GM12878 (cell line): ENCODE measurements around the gene ZNF543. TPM values are rescaled to one million over a fixed set of nuclear protein-coding genes. Genes with fewer than 3 reads are reported as not detected.

ENCODE experiments used
- ATAC-seq: fragments of 200-7000 bp; cut with Tn5 transposase; 3 replicates; pipeline ENCODE4 v1.9.1; 2020; ENCODE audit warnings: mild to moderate bottlenecking, moderate library complexity
- BruUV-seq: library from RNA; stranded (reverse); fragments of 400-500 nt; replicated peaks from 2 replicates; lab custom pipeline; 2021; lab: Mats Ljungman, UMichigan
- CTCF ChIA-PET: fragments of 300-600 bp; sonication (Branson Sonifier 250); formaldehyde crosslinking; extraction: SDS; loops from one replicate; lab custom pipeline; 2021; ENCODE audit warnings: inconsistent platforms; lab: Yijun Ruan, JAX
- POLR2A ChIA-PET: fragments of 350-600 bp; formaldehyde crosslinking; extraction: SDS; loops from one replicate; lab custom pipeline; 2021; ENCODE audit warnings: inconsistent platforms; lab: Charles Lee
- RAD21 ChIA-PET: fragments of 300-600 bp; sonication (Branson Sonifier 250); formaldehyde crosslinking; loops from one replicate; lab custom pipeline; 2023; ENCODE audit warnings: antibody characterized with exemption; ENCODE audit not compliant: unreplicated experiment; lab: Charles Lee
- SMC1A ChIA-PET: fragments of 300-600 bp; sonication (Branson Sonifier 250); formaldehyde crosslinking; loops from one replicate; lab custom pipeline; 2023; ENCODE audit not compliant: unreplicated experiment, uncharacterized antibody; lab: Charles Lee
- DNase-seq: peaks from one replicate; pipeline ENCODE4 v3.0.0-alpha.2; 2011; ENCODE audit warnings: low read depth, low spot score
- FAIRE-seq: peaks from 3 replicates; lab custom pipeline; 2011; peaks lifted over from hg19 to GRCh38; lab: Jason Lieb, UNC
- H2AFZ ChIP-seq: 2 replicates; pipeline ENCODE4 v1.6.0; 2011; ENCODE audit warnings: low read depth, low read length, control low read depth; ENCODE audit not compliant: control insufficient read depth
- H3K27ac ChIP-seq: 2 replicates; pipeline ENCODE4 v1.5.1; 2011; ENCODE audit warnings: control low read depth; ENCODE audit not compliant: control insufficient read depth, insufficient read depth
- H3K27me3 ChIP-seq, 2 experiments: replicated peaks in 1 of 2; 2 replicates each; pipeline versions ENCODE4 v1.6.0 to v1.6.1; 2011; ENCODE audit warnings: low read length in 1 of 2; ENCODE audit not compliant: control insufficient read depth in 2 of 2, insufficient read depth in 2 of 2
- H3K36me3 ChIP-seq, 2 experiments: 2 replicates each; pipeline ENCODE4 v1.5.1; 2011; ENCODE audit warnings: low read length in 1 of 2; ENCODE audit not compliant: control insufficient read depth in 2 of 2, insufficient read depth in 2 of 2
- H3K4me1 ChIP-seq: 2 replicates; pipeline ENCODE4 v1.6.1; 2011; ENCODE audit warnings: mild to moderate bottlenecking, low read length, moderate library complexity, mixed read lengths; ENCODE audit not compliant: control insufficient read depth, insufficient read depth
- H3K4me2 ChIP-seq: 2 replicates; pipeline ENCODE4 v1.6.0; 2011; ENCODE audit warnings: control low read depth; ENCODE audit not compliant: control insufficient read depth, insufficient read depth
- H3K4me3 ChIP-seq: fragments of 200-600 bp; sonication (generic); 2 replicates; pipeline ENCODE4 v1.5.1; 2016
- H3K79me2 ChIP-seq: 2 replicates; pipeline ENCODE4 v1.6.0; 2011; ENCODE audit warnings: low read length; ENCODE audit not compliant: control insufficient read depth, insufficient read depth
- H3K9ac ChIP-seq: 2 replicates; pipeline ENCODE4 v1.8.0; 2011; ENCODE audit warnings: low read length, control low read depth, mixed read lengths; ENCODE audit not compliant: control insufficient read depth, insufficient read depth
- H3K9me3 ChIP-seq: replicated peaks from 3 replicates; pipeline ENCODE4 v1.5.1; 2011; ENCODE audit warnings: mild to moderate bottlenecking, low read length; ENCODE audit not compliant: control insufficient read depth, insufficient read depth
- H4K20me1 ChIP-seq: 2 replicates; pipeline ENCODE4 v1.6.0; 2011; ENCODE audit not compliant: control insufficient read depth, insufficient read depth
- ATF2 ChIP-seq: IDR thresholded peaks from 2 replicates; pipeline ENCODE4 v1.6.1; 2012; ENCODE audit warnings: low read length, inconsistent platforms
- BACH1 ChIP-seq: fragments of 450-650 bp; IDR thresholded peaks from 2 replicates; pipeline ENCODE4 v1.6.1; 2017; ENCODE audit warnings: mild to moderate bottlenecking, borderline replicate concordance
- BCLAF1 ChIP-seq: fragments of 450-650 bp; IDR thresholded peaks from 2 replicates; pipeline ENCODE4 v1.6.1; 2017; ENCODE audit warnings: antibody characterized with exemption, mild to moderate bottlenecking, moderate library complexity
- IKZF1 ChIP-seq: fragments of 450-650 bp; conservative IDR thresholded peaks from 2 replicates; pipeline ENCODE4 v1.6.1; 2017; ENCODE audit warnings: antibody characterized with exemption, mild to moderate bottlenecking
- RBBP5 ChIP-seq: fragments of 200-600 bp; sonication (generic); conservative IDR thresholded peaks from 2 replicates; pipeline ENCODE4 v1.6.1; 2016
- RUNX3 ChIP-seq: IDR thresholded peaks from 2 replicates; pipeline ENCODE4 v1.6.1; 2012; ENCODE audit warnings: low read length, inconsistent platforms
- SREBF2 ChIP-seq: IDR thresholded peaks from 2 replicates; pipeline ENCODE4 v1.6.1; 2012; ENCODE audit warnings: mild to moderate bottlenecking, low read length
- USF1 ChIP-seq: IDR thresholded peaks from 2 replicates; pipeline ENCODE4 v1.6.1; 2011; ENCODE audit warnings: borderline replicate concordance, low read depth, mild to moderate bottlenecking, moderate library complexity, mixed read lengths, low read length; ENCODE audit not compliant: insufficient read depth; ENCODE audit errors: extremely low read length
- ZNF24 ChIP-seq: fragments of 450-650 bp; IDR thresholded peaks from 2 replicates; pipeline ENCODE4 v1.6.1; 2017; ENCODE audit warnings: antibody characterized with exemption, mild to moderate bottlenecking
- ZNF622 ChIP-seq: fragments of 450-650 bp; IDR thresholded peaks from 2 replicates; pipeline ENCODE4 v1.6.1; 2017; ENCODE audit warnings: mild to moderate bottlenecking, inconsistent platforms
- WGBS: methylation state at CpG from one replicate; pipeline ENCODE4 v1.1.6; 2016; ENCODE audit warnings: low lambda C conversion rate; ENCODE audit not compliant: insufficient replicate concordance, insufficient coverage; ENCODE audit errors: missing lambda C conversion rate; 5-methylcytosine and 5-hydroxymethylcytosine counted together
- in situ Hi-C: fragments of 300-500 bp; cut with MboI; formaldehyde crosslinking; loops from 9 replicates; pipeline ENCODE4 v1.14.3; 2018; ENCODE audit warnings: mixed read lengths
- intact Hi-C: fragments of 100-400 bp; cut with micrococcal nuclease; formaldehyde crosslinking; loops from one replicate; pipeline ENCODE4 v1.14.2; 2022; ENCODE audit not compliant: unreplicated experiment
- polyA plus RNA-seq, 11 experiments: library from polyadenylated mRNA; depleted of rRNA in 4 of 11; unstranded in 6 of 11; stranded (reverse) in 5 of 11; fragments of >200 nt; fragmentation: Nextera tagmentation in 4 of 11; fragmentation: Illumina TruSeq in 1 of 11; extraction: Ambion mirVana in 4 of 11; extraction: Trizol in 1 of 11; gene quantifications; 1 replicate in 1 of 11; 2 replicates in 10 of 11; pipeline versions ENCODE4 v1.2.1 to v1.2.3, GENCODE V29; 2011 to 2016; ENCODE audit warnings: inconsistent platforms in 2 of 11, missing spikeins in 2 of 11, low read depth in 1 of 11
- total RNA-seq, 4 experiments: library from RNA; depleted of rRNA in 3 of 4; stranded (reverse); fragments of >200 nt in 3 of 4; fragmentation: Illumina TruSeq in 1 of 4; extraction: Trizol in 1 of 4; gene quantifications; 2 replicates each; pipeline versions ENCODE4 v1.2.1 to v1.2.3, GENCODE V29; 2013 to 2021
- TF ChIP-seq, protein P1 (sequence below): fragments of 450-650 bp; IDR thresholded peaks from 2 replicates; pipeline ENCODE4 v1.6.1; 2018; ENCODE audit warnings: borderline replicate concordance, mild to moderate bottlenecking; ENCODE audit not compliant: partially characterized antibody
- TF ChIP-seq, protein P2 (sequence below): IDR thresholded peaks from 2 replicates; pipeline ENCODE4 v1.6.1; 2012; ENCODE audit warnings: low read depth, low read length, improper control_type of control experiment
- TF ChIP-seq, protein P3 (sequence below): fragments of 450-650 bp; IDR thresholded peaks from 2 replicates; pipeline ENCODE4 v1.6.1; 2017; ENCODE audit warnings: borderline replicate concordance

The ZNF543 gene
- total and polyA plus RNA-seq, 10 of the 15 experiments (the other 5 are each of a cell fraction or from before 2014, with no cell fraction given): 0.53 to 9.0 (median 3.5) TPM

DNA sequence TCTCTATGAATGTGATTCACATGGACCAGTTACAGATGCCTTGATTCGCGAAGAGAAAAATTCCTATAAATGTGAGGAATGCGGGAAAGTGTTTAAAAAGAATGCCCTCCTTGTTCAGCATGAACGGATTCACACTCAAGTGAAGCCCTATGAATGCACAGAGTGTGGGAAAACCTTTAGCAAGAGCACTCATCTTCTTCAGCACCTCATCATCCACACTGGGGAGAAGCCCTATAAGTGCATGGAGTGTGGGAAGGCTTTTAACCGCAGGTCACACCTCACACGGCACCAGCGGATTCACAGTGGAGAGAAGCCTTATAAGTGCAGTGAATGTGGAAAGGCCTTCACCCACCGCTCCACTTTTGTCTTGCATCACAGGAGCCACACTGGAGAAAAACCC lies 7.7 kb downstream of the ZNF543 start (continued):
- TF ChIP-seq, protein P1, sequence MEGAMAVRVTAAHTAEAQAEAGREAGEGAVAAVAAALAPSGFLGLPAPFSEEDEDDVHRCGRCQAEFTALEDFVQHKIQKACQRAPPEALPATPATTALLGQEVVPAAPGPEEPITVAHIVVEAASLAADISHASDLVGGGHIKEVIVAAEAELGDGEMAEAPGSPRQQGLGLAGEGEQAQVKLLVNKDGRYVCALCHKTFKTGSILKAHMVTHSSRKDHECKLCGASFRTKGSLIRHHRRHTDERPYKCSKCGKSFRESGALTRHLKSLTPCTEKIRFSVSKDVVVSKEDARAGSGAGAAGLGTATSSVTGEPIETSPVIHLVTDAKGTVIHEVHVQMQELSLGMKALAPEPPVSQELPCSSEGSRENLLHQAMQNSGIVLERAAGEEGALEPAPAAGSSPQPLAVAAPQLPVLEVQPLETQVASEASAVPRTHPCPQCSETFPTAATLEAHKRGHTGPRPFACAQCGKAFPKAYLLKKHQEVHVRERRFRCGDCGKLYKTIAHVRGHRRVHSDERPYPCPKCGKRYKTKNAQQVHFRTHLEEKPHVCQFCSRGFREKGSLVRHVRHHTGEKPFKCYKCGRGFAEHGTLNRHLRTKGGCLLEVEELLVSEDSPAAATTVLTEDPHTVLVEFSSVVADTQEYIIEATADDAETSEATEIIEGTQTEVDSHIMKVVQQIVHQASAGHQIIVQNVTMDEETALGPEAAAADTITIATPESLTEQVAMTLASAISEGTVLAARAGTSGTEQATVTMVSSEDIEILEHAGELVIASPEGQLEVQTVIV: no peak
- TF ChIP-seq SREBF2 (no peak), USF1 (no peak)

DNA sequence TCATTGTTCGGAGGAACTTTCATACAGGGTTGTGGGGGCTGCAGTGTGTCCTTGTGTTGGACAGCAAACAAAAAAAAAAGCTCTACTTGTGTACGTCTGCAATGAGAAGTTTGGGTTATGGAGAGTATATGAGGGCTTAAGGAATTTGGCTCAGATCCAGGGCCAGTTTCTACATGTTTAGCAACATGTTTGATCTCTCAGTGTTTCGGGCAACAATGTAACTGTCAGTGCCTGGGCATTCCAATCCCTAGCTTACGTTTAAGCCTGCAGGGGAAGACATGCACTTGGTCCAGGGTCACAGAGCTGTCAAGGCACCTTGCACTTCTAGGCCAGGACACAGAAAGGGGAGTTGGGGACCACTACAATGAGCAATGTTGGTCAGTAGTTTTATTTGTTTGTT lies 13.9 kb downstream of the ZNF543 start:
- H3K4me2 ChIP-seq: no peak overlapping the region
- POLR2A ChIA-PET: no interaction called here
- no peak overlapping the region for H3K27ac ChIP-seq
- RAD21 ChIA-PET: no interaction called here
- no peaks in the 10 kb centered on the region for H3K27me3 ChIP-seq
- H3K9me3 ChIP-seq: no peaks in the 10 kb centered on the region; the same call in 2 of the 3 replicates
- H3K79me2 ChIP-seq: no peaks in the 10 kb centered on the region
- no peak overlapping the region for H3K9ac ChIP-seq
- no peaks in the 10 kb centered on the region for H4K20me1 ChIP-seq
- ATAC-seq (no peak), DNase-seq (no peak), FAIRE-seq (no peak)
- CTCF ChIA-PET: interaction anchor here (1.3 kb wide), 1 partner anchor 10 kb away, joined by 4 read pairs; no protein-coding TSS in a partner anchor
- no peak overlapping the region for H3K4me3 ChIP-seq
- in situ Hi-C loops (no loop called here), intact Hi-C loops (no loop called here)
- H2AFZ ChIP-seq: no peak overlapping the region
- no peaks in the 10 kb centered on the region; a peak in 1 of 4 replicates for H3K36me3 ChIP-seq
- 100% methylated on average over 4 of the region's 4 CpGs for WGBS
- SMC1A ChIA-PET: interaction anchor here (1.2 to 1.4 kb wide), 2 partner anchors 17 to 56 kb away, joined by 3 read pairs; partner anchors contain the start of genes ZNF304 and ZNF548
- no peaks in the 10 kb centered on the region for H3K4me1 ChIP-seq
- BruUV-seq: no TSS peak
- TF ChIP-seq RUNX3 (no peak), ZNF622 (no peak), ZNF24 (no peak), IKZF1 (no peak), BACH1 (no peak), BCLAF1 (no peak), RBBP5 (no peak), ATF2 (no peak)
- TF ChIP-seq, protein P2, sequence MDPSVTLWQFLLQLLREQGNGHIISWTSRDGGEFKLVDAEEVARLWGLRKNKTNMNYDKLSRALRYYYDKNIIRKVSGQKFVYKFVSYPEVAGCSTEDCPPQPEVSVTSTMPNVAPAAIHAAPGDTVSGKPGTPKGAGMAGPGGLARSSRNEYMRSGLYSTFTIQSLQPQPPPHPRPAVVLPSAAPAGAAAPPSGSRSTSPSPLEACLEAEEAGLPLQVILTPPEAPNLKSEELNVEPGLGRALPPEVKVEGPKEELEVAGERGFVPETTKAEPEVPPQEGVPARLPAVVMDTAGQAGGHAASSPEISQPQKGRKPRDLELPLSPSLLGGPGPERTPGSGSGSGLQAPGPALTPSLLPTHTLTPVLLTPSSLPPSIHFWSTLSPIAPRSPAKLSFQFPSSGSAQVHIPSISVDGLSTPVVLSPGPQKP: no peak
- TF ChIP-seq, protein P3, sequence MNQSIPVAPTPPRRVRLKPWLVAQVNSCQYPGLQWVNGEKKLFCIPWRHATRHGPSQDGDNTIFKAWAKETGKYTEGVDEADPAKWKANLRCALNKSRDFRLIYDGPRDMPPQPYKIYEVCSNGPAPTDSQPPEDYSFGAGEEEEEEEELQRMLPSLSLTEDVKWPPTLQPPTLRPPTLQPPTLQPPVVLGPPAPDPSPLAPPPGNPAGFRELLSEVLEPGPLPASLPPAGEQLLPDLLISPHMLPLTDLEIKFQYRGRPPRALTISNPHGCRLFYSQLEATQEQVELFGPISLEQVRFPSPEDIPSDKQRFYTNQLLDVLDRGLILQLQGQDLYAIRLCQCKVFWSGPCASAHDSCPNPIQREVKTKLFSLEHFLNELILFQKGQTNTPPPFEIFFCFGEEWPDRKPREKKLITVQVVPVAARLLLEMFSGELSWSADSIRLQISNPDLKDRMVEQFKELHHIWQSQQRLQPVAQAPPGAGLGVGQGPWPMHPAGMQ: no peak
